ENCODE results near the gene POU2F3. TPM values are rescaled to one million over a fixed set of nuclear protein-coding genes. Genes with fewer than 3 reads are reported as not detected.
A peak's percentile ranks its signal among the peaks of the same experiment; 100 is the strongest.

Gene POU2F3
- total and polyA plus RNA-seq, 2 experiments from 2014 or later, result not detected

GRCh38 chr11:120261321-120261720 lies 21.4 kb downstream of the POU2F3 start:
- Histone ChIP-seq H3K4me3 (no peak overlapping the region), H4K20me1 (ENCODE audit: insufficient read depth) (no peaks in the 10 kb centered on the region), H3K27me3 (replicated peaks; ENCODE audit: insufficient read depth) (peaks cover 69% of the 10 kb centered on the region), H3K79me2 (ENCODE audit: insufficient read depth) (no peaks in the 10 kb centered on the region), H3K9me3 (ENCODE audit: low read depth) (no peaks in the 10 kb centered on the region), H3K4me1 (ENCODE audit: insufficient read depth) (no peaks in the 10 kb centered on the region), H3K27ac (no peak overlapping the region), H3K9ac (no peak overlapping the region), H3K4me2 (ENCODE audit: unreplicated experiment) (no peak overlapping the region), H3K36me3 (ENCODE audit: low read depth) (no peaks in the 10 kb centered on the region), H2AFZ (no peak overlapping the region), H3K9me2 (ENCODE audit: insufficient read depth) (no peaks in the 10 kb centered on the region), H3F3A (ENCODE audit: insufficient read depth) (no peaks in the 10 kb centered on the region)
- DNase-seq, result no peak
- TF ChIP-seq EZH2 (IDR thresholded peaks at IDR 0.05; ENCODE audit: insufficient read depth, poor library complexity, severe bottlenecking) (no peak), EZH2phosphoT487 (IDR thresholded peaks at IDR 0.05; ENCODE audit: insufficient read depth, low read depth) (no peak)
- in situ Hi-C loops (cut with MboI), result no loop called here

DNA sequence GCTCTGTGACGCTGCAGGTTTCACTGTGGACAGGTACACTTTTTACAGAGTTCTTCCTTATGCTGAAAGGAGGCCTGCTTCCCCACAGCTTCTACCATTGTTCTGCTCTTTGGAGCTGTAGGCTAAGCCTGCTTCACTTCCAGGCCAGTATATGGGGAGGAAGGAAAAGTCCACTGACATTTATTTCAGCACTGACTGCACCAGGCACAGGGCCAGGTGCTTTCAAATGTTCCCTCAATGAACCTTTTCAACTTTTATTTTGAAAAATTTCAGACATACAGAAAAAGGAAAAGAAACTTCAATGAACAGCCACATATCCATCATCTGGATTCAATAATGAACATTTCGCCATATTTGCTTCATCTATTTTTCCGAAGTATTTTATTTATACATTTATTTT lies 22.0 kb downstream of the POU2F3 start:
- Histone ChIP-seq H3K36me3 (ENCODE audit: low read depth) (no peaks in the 10 kb centered on the region), H3K9me2 (ENCODE audit: insufficient read depth) (no peaks in the 10 kb centered on the region), H3K9ac (no peak overlapping the region), H3K27ac (no peak overlapping the region), H3K4me3 (no peak overlapping the region), H3K4me2 (ENCODE audit: unreplicated experiment) (no peak overlapping the region), H4K20me1 (ENCODE audit: insufficient read depth) (no peaks in the 10 kb centered on the region), H3K79me2 (ENCODE audit: insufficient read depth) (no peaks in the 10 kb centered on the region), H2AFZ (no peak overlapping the region), H3K9me3 (ENCODE audit: low read depth) (no peaks in the 10 kb centered on the region), H3K27me3 (replicated peaks; ENCODE audit: insufficient read depth) (peaks cover 68% of the 10 kb centered on the region), H3K4me1 (ENCODE audit: insufficient read depth) (no peaks in the 10 kb centered on the region), H3F3A (ENCODE audit: insufficient read depth) (no peaks in the 10 kb centered on the region)
- no peak for DNase-seq
- TF ChIP-seq EZH2 (IDR thresholded peaks at IDR 0.05; ENCODE audit: insufficient read depth, poor library complexity, severe bottlenecking) (no peak), EZH2phosphoT487 (IDR thresholded peaks at IDR 0.05; ENCODE audit: insufficient read depth, low read depth) (no peak)
- 54 to 58% methylated on average over 3 of the region's 3 CpGs for WGBS, 2 experiments (ENCODE audit: low coverage in 1 of 2, low lambda C conversion rate in 2 of 2, missing lambda C conversion rate in 2 of 2)
- in situ Hi-C loops (cut with MboI), result no loop called here

DNA sequence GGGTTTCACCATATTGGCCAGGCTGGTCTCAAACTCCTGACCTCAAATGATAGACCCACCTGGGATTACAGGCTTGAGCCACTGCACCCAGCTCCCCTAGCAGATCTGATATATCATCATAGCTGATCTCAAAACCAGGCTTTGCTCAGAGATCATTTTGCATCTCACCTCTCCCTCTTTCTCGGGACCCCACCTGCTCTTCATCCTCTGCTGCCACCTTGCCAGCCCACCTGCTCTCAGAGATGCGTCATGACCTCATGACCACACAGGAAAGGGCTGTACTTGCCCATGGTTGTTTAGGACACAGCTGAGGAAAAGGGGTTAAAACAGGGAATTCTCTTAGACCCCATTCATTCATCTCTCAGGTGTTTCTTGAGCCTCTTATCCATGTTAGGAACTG lies 27.4 kb downstream of the POU2F3 start:
- no peak for TF ChIP-seq EZH2phosphoT487 (IDR thresholded peaks at IDR 0.05; ENCODE audit: insufficient read depth, low read depth)
- DNase-seq, result no peak
- Histone ChIP-seq H3K36me3 (ENCODE audit: low read depth) (no peaks in the 10 kb centered on the region), H4K20me1 (ENCODE audit: insufficient read depth) (no peaks in the 10 kb centered on the region), H3K9me3 (ENCODE audit: low read depth) (no peaks in the 10 kb centered on the region), H3F3A (ENCODE audit: insufficient read depth) (0 out of 2 replicates have a peak, but pooled peaks cover 6% of the 10 kb centered on the region), H3K4me1 (ENCODE audit: insufficient read depth) (peaks cover 4% of the 10 kb centered on the region; the same call in 1 of the 2 replicates), H3K79me2 (ENCODE audit: insufficient read depth) (no peaks in the 10 kb centered on the region), H3K27ac (no peak overlapping the region), H3K27me3 (replicated peaks; ENCODE audit: insufficient read depth) (peaks cover 42% of the 10 kb centered on the region), H3K9ac (no peak overlapping the region), H3K4me2 (ENCODE audit: unreplicated experiment) (no peak overlapping the region), H3K4me3 (no peak overlapping the region), H3K9me2 (ENCODE audit: insufficient read depth) (no peaks in the 10 kb centered on the region), H2AFZ (no peak overlapping the region)
- in situ Hi-C loops (cut with MboI), result no loop called here
- WGBS, 2 experiments (ENCODE audit: low coverage in 1 of 2, low lambda C conversion rate in 2 of 2, missing lambda C conversion rate in 2 of 2), result 49 to 51% methylated on average over 2 of the region's 2 CpGs

DNA sequence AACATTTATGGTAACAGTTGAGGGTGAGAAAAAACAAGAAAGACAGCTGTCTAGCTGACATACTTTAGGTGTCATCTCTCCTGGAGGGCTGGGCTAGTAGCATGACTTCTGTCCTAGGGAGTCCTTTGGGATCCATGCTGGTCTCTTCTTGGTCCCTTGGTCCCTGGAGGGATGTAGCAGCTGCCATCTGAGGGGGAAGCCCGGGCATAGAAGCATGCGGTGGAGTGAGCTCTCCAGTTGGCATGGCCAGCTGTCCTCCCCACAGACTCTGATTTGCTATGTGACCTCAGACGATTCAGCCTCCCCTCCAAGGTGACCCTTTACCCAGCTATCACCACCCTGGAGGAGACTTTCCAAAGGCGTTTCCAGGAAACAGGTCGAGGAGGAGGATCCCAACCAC lies 28.7 kb downstream of the POU2F3 start:
- H3K27ac ChIP-seq, result no peak overlapping the region
- H3K4me1 ChIP-seq (ENCODE audit: insufficient read depth), result peaks cover 15% of the 10 kb centered on the region
- no peaks in the 10 kb centered on the region for H4K20me1 ChIP-seq (ENCODE audit: insufficient read depth)
- in situ Hi-C loops (cut with MboI), result no loop called here
- WGBS, 2 experiments (ENCODE audit: low coverage in 1 of 2, low lambda C conversion rate in 2 of 2, missing lambda C conversion rate in 2 of 2), result 42 to 52% methylated on average over 5 of the region's 5 CpGs
- no peak overlapping the region for H3K4me2 ChIP-seq (ENCODE audit: unreplicated experiment)
- H3K9ac ChIP-seq, result no peak overlapping the region
- H3F3A ChIP-seq (ENCODE audit: insufficient read depth), result peaks cover 15% of the 10 kb centered on the region
- no peaks in the 10 kb centered on the region for H3K9me3 ChIP-seq (ENCODE audit: low read depth)
- no peak for DNase-seq
- no peak overlapping the region for H3K4me3 ChIP-seq
- TF ChIP-seq EZH2phosphoT487 (IDR thresholded peaks at IDR 0.05; ENCODE audit: insufficient read depth, low read depth) (no peak), EZH2 (IDR thresholded peaks at IDR 0.05; ENCODE audit: insufficient read depth, poor library complexity, severe bottlenecking) (no peak)
- H2AFZ ChIP-seq, result no peak overlapping the region
- H3K36me3 ChIP-seq (ENCODE audit: low read depth), result no peaks in the 10 kb centered on the region
- H3K9me2 ChIP-seq (ENCODE audit: insufficient read depth), result no peaks in the 10 kb centered on the region
- H3K79me2 ChIP-seq (ENCODE audit: insufficient read depth), result no peaks in the 10 kb centered on the region
- peaks cover 40% of the 10 kb centered on the region for H3K27me3 ChIP-seq (replicated peaks; ENCODE audit: insufficient read depth)

DNA sequence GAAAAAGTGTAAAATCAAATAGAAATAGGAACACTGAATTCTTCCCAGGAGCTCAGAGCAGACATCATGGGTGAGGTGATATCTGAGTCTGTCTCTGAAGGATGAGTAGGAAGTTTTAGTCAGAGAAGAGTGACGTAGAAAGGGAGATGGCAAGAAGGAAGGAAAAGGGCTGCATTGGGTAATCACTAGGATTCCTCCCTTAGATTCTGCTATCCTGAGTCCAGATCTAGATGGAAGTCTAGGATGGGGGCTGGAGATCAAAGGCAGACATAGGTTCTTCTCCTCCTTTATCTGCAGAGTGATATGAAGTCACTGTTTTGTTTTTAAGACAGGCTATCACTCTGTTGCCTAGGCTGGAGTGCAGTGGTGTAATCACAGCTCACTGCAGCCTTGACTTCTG lies 30.4 kb downstream of the POU2F3 start:
- Histone ChIP-seq H4K20me1 (ENCODE audit: insufficient read depth) (no peaks in the 10 kb centered on the region), H3K36me3 (ENCODE audit: low read depth) (no peaks in the 10 kb centered on the region), H3K4me1 (ENCODE audit: insufficient read depth) (peaks cover 17% of the 10 kb centered on the region), H3K27ac (no peak overlapping the region), H3K27me3 (replicated peaks; ENCODE audit: insufficient read depth) (peaks cover 27% of the 10 kb centered on the region), H3K4me2 (ENCODE audit: unreplicated experiment) (no peak overlapping the region), H3K9me3 (ENCODE audit: low read depth) (no peaks in the 10 kb centered on the region), H3K79me2 (ENCODE audit: insufficient read depth) (no peaks in the 10 kb centered on the region), H3F3A (ENCODE audit: insufficient read depth) (peaks cover 15% of the 10 kb centered on the region), H3K9ac (no peak overlapping the region), H3K4me3 (no peak overlapping the region), H3K9me2 (ENCODE audit: insufficient read depth) (no peaks in the 10 kb centered on the region), H2AFZ (no peak overlapping the region)
- in situ Hi-C loops (cut with MboI), result no loop called here
- TF ChIP-seq EZH2 (IDR thresholded peaks at IDR 0.05; ENCODE audit: insufficient read depth, poor library complexity, severe bottlenecking), result no peak
- TF ChIP-seq EZH2phosphoT487 (IDR thresholded peaks at IDR 0.05; ENCODE audit: insufficient read depth, low read depth), result no peak
- peak; percentile 51 for DNase-seq
- 69 to 87% methylated on average over 1 of the region's 1 CpG for WGBS, 2 experiments (ENCODE audit: low coverage in 1 of 2, low lambda C conversion rate in 2 of 2, missing lambda C conversion rate in 2 of 2)
